Adrenal gland (tissue), 5 donors: Measurements from ENCODE around the gene OR10A6.

Experiments used
- CTCF ChIP-seq, 6 experiments: fragments of 450-650 bp in 4 of 6; fragments of 200-600 bp in 2 of 6; sonication (generic) in 1 of 6; IDR thresholded peaks; 1 replicate in 5 of 6; 2 replicates in 1 of 6; pipeline versions ENCODE4 v1.5.1 to v1.8.0; 2016 to 2021; ENCODE audit warnings: antibody characterized with exemption in 6 of 6, mild to moderate bottlenecking in 2 of 6, moderate library complexity in 1 of 6
- POLR2A ChIP-seq, 2 donors: fragments of 450-650 bp; IDR thresholded peaks; one replicate each; pipeline ENCODE4 v1.6.1; 2017; ENCODE audit warnings: antibody characterized with exemption in 2 of 2, mild to moderate bottlenecking in 2 of 2, moderate library complexity in 1 of 2
- donor health status: DM: no; HTN: no; CAD: no.

- no peak for TF ChIP-seq CTCF (IDR thresholded peaks at IDR 0.05)
- TF ChIP-seq POLR2A (IDR thresholded peaks at IDR 0.05), result no peak
Observed at GRCh38 chr11:7974668-7975067, 43.6 kb upstream of the OR10A6 start.
